Measurements from ENCODE around the gene MLPH.
"Not testable (repeated sequence)": the region's sequence is repeated elsewhere in the genome, so short reads cannot be mapped to it uniquely, and the experiment has no call there.

Gene MLPH

GRCh38 chr2:237594514-237594871, 107.4 kb downstream of the MLPH start:
- H3F3A ChIP-seq (ENCODE audit: insufficient read depth) = no peaks in the 10 kb centered on the region
- no peaks in the 10 kb centered on the region for H3K9me2 ChIP-seq (replicated peaks; ENCODE audit: insufficient read depth, low read length)
- no peaks in the 10 kb centered on the region for H3K36me3 ChIP-seq (ENCODE audit: low read length)
- no peak overlapping the region for H3K4me3 ChIP-seq (ENCODE audit: insufficient read depth, low read length, poor library complexity, severe bottlenecking)
- H2AFZ ChIP-seq (ENCODE audit: low read depth, low read length, severe bottlenecking) = no peak overlapping the region
- H3K9me3 ChIP-seq (ENCODE audit: insufficient read depth, low read length) = no peaks in the 10 kb centered on the region
- no peak overlapping the region for H3K9ac ChIP-seq (ENCODE audit: low read length)
- no peaks in the 10 kb centered on the region for H4K20me1 ChIP-seq (ENCODE audit: low read depth, low read length)
- H3K79me2 ChIP-seq (ENCODE audit: insufficient read depth, low read length) = no peaks in the 10 kb centered on the region
- no peaks in the 10 kb centered on the region for H3K27me3 ChIP-seq (ENCODE audit: low read length)
- no peak for TF ChIP-seq EZH2phosphoT487 (conservative IDR thresholded peaks at IDR 0.05; ENCODE audit: low read length)
- TF ChIP-seq, protein P1, sequence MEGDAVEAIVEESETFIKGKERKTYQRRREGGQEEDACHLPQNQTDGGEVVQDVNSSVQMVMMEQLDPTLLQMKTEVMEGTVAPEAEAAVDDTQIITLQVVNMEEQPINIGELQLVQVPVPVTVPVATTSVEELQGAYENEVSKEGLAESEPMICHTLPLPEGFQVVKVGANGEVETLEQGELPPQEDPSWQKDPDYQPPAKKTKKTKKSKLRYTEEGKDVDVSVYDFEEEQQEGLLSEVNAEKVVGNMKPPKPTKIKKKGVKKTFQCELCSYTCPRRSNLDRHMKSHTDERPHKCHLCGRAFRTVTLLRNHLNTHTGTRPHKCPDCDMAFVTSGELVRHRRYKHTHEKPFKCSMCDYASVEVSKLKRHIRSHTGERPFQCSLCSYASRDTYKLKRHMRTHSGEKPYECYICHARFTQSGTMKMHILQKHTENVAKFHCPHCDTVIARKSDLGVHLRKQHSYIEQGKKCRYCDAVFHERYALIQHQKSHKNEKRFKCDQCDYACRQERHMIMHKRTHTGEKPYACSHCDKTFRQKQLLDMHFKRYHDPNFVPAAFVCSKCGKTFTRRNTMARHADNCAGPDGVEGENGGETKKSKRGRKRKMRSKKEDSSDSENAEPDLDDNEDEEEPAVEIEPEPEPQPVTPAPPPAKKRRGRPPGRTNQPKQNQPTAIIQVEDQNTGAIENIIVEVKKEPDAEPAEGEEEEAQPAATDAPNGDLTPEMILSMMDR (IDR thresholded peaks at IDR 0.05; ENCODE audit: insufficient read depth, low read length, poor library complexity, severe bottlenecking) = no peak
- H3K27ac ChIP-seq (ENCODE audit: low read depth, low read length) = no peak overlapping the region
- no peak overlapping the region for H3K4me2 ChIP-seq (ENCODE audit: low read depth, low read length, poor library complexity, severe bottlenecking)

DNA sequence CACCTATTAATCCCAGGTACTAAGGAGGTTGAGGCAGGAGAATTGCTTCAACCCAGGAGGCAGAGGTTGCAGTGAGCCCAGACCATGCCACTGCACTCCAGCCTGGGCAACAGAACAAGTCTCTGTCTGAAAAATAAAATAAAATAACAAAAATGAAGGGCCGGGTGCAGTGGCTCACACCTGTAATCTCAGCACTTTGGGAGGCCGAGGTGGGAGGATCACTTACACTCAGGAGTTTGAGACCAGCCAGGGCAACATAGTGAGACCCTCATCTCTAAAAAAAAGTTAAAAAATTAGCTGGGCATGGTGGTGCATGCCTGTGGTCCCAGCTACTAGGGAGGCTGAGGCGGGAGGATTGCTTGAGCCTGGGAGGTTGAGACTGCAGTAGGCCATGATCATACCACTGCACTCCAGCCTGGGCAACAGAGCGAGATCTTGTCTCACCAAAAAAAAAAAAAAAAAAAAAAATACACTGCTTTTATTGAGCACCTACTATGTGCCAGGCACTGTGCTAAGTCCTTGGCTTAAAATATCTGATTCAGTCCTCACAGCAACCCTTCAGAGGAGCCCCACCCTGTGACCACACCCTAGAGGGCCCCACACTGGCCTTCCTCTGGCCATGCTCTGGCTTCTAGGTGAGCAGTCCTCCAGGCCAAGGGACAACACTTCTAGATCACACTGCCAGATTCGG, 108.9 kb downstream of the MLPH start:
- H3K9me3 ChIP-seq (ENCODE audit: insufficient read depth, low read length); H3K27me3 ChIP-seq (ENCODE audit: low read length); H4K20me1 ChIP-seq (ENCODE audit: low read depth, low read length); H3K9ac ChIP-seq (ENCODE audit: low read length); H3F3A ChIP-seq (ENCODE audit: insufficient read depth); H3K4me3 ChIP-seq (ENCODE audit: insufficient read depth, low read length, poor library complexity, severe bottlenecking); H3K4me2 ChIP-seq (ENCODE audit: low read depth, low read length, poor library complexity, severe bottlenecking); H3K27ac ChIP-seq (ENCODE audit: low read depth, low read length); H3K79me2 ChIP-seq (ENCODE audit: insufficient read depth, low read length); H3K9me2 ChIP-seq (replicated peaks; ENCODE audit: insufficient read depth, low read length); H3K36me3 ChIP-seq (ENCODE audit: low read length); H2AFZ ChIP-seq (ENCODE audit: low read depth, low read length, severe bottlenecking): not testable (repeated sequence)

GRCh38 chr2:237596520-237597195, 109.6 kb downstream of the MLPH start:
- no peaks in the 10 kb centered on the region for H3K79me2 ChIP-seq (ENCODE audit: insufficient read depth, low read length)
- no peak overlapping the region for H3K4me3 ChIP-seq (ENCODE audit: insufficient read depth, low read length, poor library complexity, severe bottlenecking)
- no peaks in the 10 kb centered on the region for H3F3A ChIP-seq (ENCODE audit: insufficient read depth)
- no peak overlapping the region for H3K9ac ChIP-seq (ENCODE audit: low read length)
- no peaks in the 10 kb centered on the region for H3K9me3 ChIP-seq (ENCODE audit: insufficient read depth, low read length)
- H2AFZ ChIP-seq (ENCODE audit: low read depth, low read length, severe bottlenecking) = no peak overlapping the region
- no peak overlapping the region for H3K4me2 ChIP-seq (ENCODE audit: low read depth, low read length, poor library complexity, severe bottlenecking)
- no peaks in the 10 kb centered on the region for H3K27me3 ChIP-seq (ENCODE audit: low read length)
- TF ChIP-seq, protein P1 (IDR thresholded peaks at IDR 0.05; ENCODE audit: insufficient read depth, low read length, poor library complexity, severe bottlenecking) = no peak
- TF ChIP-seq EZH2phosphoT487 (conservative IDR thresholded peaks at IDR 0.05; ENCODE audit: low read length) = no peak
- no peaks in the 10 kb centered on the region for H3K9me2 ChIP-seq (replicated peaks; ENCODE audit: insufficient read depth, low read length)
- no peak overlapping the region for H3K27ac ChIP-seq (ENCODE audit: low read depth, low read length)
- no peaks in the 10 kb centered on the region for H3K36me3 ChIP-seq (ENCODE audit: low read length)
- H4K20me1 ChIP-seq (ENCODE audit: low read depth, low read length) = no peaks in the 10 kb centered on the region
